AG08396 (cell line): Measurements from ENCODE around the gene SEMA4A.
A peak's percentile ranks its signal among the peaks of the same experiment; 100 is the strongest.
"Not testable (repeated sequence)": the region's sequence is repeated elsewhere in the genome, so short reads cannot be mapped to it uniquely, and the experiment has no call there.

Source experiments
- DNase-seq: peaks from one replicate; pipeline ENCODE4 v3.0.0; 2012; ENCODE audit warnings: low spot score, mixed read lengths

SEMA4A gene

DNA sequence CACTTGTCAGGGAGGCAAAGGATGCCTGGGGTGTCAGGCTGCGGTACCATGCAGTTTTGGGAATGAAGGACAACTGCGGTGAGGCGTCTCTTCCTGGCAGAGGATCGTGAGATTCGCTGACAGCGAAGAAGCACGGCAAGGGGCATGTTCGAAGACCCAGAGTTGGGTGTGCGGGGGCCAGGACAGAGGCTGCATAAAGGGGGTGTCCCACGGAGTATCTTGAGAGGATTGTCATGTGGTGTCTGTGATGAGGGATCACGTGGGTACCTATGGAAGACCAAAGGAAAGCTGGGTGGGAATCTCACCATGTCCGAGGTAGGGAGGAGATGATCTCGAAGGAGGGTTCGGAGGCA, 40.9 kb downstream of the SEMA4A start:
- no peak for DNase-seq

DNA sequence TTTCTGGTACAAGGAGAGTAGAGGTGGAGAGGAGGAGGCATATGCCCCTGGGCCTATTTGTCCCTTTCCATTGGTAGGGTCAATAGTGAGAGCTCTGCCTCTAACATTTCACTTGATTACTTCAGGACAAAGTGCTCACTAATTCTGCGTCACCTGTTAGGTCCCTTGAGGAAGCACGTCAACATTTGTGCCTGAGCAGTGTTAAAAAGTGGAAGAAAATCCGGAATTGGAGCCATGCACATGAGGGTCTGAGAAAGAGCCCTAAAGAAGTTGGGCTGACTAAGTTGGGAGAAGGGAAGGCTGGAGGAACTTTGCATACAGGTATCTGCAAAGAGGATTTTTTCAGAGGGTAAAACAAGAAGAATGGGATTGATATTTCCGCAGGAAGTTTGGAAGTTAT, 42.5 kb downstream of the SEMA4A start:
- DNase-seq: no peak

DNA sequence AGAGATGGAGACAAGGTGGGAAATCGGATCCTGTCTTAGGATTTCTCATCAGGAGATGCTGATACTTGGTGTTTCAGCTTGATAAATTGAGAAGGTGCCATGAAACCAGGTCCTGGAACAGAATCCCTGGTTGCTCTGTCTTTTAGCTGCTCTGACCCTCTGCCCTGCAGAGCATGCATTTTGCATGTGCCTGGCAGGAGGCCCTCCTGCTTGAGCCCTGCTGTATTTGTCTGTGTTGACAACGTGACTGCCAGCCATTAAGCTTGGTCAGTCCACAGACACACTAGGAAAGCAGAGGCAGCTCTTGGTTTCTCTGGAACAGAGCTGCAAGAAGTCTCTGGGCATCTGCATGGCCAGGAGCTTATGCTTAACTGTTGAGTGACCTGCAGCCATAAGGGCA, 43.1 kb downstream of the SEMA4A start:
- no peak for DNase-seq

DNA sequence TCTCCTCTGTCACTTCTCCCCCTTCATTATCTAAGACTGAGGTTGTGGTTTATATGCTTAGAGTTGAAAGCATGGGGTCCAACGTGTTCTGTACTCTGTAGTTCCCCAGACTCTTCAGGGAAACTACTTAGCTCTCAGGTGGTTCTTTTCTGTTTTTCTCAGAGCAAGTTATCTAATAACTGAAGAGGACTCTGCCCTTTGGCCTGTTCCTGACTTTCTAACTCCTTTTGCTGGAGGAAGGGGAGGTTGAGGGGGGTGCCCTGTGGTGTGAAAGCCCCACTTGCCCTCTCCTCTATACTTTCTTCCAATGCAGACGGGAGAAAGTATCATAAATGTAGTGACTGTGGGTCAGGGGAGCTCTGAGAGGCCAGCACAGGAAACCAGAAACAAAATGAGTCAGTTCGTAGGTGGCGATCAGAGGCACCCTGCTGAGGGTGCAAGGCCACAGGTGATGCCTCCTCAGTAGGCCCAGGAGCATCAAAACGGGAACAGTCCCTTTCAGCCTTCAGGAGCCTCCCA, 45.5 kb downstream of the SEMA4A start:
- DNase-seq: no peak

DNA sequence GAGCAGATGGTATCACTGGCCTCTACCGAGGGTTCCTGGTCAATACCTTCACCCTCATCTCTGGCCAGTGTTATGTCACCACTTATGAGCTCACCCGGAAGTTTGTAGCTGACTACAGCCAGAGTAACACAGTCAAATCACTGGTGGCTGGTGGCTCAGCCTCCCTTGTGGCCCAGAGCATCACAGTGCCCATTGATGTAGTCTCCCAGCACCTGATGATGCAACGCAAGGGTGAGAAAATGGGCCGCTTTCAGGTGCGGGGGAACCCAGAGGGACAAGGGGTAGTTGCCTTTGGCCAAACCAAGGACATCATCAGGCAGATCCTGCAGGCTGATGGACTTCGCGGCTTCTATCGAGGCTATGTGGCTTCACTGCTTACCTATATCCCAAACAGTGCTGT, 46.7 kb downstream of the SEMA4A start:
- DNase-seq: no peak

DNA sequence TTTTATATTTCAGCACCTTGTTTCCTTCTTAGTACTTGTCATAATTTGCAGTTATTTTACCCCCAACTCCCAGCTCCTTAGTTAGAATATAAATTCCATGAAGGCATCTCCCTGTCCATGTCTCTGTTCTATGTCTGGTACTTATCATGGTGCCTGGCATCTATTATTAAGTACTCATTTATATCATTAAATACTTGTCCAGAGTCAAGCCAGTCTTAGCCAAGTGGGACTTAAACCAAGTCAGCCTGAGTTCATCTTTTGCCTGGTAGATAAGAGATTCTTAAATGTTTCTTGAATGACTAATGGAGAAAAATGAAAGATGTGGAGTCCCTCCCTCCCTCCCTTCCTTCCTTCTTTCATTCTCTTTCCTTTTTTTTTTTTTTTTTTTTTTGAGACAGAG, 49.9 kb downstream of the SEMA4A start:
- peak; percentile 34 for DNase-seq

DNA sequence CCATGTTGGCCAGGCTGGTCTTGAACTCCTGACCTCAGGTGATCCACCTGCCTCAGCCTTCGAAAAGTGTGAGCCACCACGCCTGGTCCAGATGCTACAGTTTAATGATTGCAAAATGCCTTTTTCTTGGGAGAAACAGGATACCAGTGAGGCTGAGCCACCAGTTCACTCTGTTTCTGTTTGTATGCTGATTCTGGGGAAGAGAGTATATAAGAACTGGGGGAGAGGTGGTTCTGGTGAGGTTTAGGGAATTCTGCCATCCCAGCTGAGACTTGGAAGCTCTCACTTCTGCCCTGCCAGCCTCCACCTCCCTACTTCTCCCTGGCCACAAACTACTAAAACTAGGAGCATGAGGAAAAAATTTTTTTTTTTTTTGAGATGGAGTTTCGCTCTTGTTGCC, 51.3 kb downstream of the SEMA4A start:
- DNase-seq: no peak

DNA sequence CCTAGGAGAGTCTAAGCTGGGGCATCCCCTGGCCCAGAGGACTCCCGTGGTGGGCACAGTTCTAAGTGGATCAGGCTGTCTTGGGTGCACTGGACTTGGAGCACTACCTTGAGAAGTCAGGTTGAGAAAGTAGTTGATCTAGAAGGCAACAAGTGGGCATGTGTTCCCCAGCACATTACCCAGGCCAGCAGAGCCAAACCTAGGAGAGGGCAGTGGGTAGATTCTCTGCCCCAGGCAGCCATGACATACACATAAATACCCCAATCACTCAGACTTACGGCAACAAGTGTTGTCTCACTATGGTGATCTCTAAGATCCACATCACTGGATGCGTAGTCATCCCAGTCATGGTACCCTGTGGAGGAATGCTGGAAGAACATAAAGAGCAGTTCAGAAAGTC, 57.9 kb downstream of the SEMA4A start:
- no peak for DNase-seq

DNA sequence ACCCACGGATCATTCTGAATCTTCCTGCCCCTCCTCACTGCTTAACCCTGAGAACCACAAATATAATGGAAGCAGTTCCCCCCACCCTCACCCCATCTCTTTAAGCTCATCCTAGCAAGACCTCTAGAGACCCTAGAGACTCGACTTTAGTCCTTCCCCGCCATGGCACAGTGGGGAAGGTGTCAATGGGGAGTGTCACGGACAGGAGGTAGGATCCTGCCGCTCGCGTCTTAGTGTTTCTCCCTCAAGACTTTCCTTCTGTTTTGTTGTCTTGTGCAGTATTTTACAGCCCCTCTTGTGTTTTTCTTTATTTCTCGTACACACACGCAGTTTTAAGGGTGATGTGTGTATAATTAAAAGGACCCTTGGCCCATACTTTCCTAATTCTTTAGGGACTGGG, 58.7 kb downstream of the SEMA4A start:
- no peak for DNase-seq

DNA sequence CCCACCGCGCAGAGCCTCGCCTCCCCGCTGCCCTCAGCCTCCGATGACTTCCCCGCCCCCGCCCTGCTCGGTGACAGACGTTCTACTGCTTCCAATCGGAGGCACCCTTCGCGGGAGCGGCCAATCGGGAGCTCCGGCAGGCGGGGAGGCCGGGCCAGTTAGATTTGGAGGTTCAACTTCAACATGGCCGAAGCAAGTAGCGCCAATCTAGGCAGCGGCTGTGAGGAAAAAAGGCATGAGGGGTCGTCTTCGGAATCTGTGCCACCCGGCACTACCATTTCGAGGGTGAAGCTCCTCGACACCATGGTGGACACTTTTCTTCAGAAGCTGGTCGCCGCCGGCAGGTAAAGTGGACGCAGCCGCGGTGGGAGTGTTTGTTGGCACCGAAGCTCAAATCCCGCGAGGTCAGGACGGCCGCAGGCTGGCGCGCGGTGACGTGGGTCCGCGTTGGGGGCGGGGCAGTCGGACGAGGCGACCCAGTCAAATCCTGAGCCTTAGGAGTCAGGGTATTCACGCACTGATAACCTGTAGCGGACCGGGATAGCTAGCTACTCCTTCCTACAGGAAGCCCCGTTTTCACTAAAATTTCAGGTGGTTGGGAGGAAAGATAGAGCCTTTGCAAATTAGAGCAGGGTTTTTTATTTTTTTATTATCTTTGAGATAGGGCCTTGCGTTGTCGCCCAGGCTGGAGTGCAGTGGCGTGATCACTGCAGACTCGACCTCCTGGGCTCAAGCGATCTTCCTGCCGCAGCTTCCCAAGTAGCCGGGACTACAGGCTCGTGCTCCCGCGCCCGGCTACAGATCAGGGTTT, 59.7 kb downstream of the SEMA4A start, which contains the start of gene PMF1:
PMF1 (plus strand) TSS at position 175 of the 811 bp plus-strand sequence; CDS start at position 184, 9 bp downstream.
- peak; percentile 99 for DNase-seq

DNA sequence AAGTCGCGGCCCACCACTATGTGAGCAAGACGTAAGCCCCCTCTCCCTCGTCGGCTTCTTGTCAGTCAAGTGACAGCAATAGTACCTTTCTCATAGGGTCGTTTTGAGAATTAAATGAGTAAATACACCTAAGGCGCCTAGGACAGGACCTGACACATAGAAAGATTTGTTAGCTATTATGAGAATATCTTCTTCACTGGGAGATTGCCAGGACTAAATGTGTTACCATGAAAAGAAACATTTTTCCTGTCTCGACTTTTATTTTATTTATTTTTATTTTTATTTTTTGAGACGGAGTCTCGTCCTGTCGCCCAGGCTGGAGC, 60.2 kb downstream of the SEMA4A start:
- DNase-seq: peak; percentile 19

DNA sequence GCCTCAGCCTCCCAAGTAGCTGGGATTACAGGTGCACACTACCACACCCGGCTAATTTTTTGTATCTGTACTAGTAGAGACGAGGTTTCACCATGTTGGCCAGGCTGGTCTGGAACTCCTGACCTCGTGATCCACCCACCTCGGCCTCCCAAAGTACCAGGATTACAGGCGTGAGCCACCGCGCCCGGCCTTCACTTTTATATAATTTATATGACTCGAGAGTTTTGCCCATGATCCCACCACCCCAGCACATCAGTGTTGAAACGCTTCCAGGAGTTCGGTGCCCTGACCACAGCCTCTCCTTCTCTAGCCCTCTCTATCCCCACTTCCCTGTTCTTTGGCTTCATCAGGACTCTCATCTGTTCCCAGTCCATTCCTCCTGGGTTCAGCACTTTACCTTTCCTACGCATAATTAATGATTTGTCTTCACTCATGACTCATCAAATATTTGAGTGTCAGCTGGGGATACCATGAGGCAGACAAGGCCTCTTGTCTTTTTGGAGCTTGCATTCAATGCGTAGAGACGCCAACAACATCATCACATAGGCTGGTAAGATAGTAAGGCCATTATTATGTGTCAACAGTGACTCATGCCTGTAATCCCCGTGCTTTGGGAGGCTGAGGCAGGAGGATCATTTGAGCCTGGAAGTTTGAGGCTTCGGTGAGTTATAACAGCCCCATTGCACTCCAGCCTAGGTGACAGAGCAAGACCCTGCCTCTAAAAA, 60.8 kb downstream of the SEMA4A start:
- DNase-seq: peak; percentile 49

DNA sequence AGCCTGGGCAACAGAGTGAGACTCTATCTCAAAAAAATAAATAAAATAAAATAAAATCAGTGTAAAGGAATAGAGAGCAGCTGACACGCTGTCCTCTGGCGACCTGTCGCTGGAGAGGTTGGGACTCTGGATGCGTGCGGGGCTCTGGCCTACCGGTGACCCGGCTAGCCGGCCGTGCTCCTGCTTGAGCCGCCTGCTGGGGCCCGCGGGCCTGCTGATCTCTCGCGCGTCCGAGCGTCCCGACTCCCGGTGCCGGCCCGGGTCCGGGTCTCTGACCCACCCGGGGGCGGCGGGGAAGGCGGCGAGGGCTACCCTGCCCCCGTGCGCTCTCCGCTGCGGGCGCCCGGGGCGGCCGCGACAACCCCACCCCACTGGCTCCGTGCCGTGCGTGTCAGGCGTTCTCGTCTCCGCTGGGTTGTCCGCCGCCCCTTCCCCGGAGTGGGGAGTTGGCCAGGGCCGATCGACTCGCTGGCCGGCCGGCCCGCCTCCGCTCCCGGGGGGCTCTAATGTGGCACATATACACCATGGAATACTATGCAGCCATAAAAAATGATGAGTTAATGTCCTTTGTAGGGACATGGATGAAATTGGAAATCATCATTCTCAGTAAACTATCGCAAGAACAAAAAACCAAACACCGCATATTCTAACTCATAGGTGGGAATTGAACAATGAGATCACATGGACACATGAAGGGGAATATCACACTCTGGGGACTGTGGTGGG, 63.1 kb downstream of the SEMA4A start:
- not testable (repeated sequence) for DNase-seq

DNA sequence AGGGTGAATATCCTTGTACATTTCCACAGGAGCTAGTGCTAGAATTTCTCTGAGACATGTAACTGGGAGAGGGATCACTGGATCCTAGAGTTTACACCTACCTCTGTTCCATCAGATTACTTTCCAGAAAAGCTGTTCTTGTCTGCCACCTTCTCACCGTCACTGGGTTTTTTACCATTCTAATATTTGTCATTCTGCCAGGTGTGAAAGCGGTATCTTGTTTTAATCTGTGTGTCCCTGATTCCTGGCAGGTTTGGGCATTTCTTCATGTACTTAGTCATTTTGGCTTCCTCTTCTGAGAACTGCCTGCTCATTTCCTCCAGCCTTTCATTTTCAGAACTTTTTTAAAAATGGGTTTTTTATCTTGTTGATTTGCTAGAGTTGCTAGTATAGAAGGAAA, 64.5 kb downstream of the SEMA4A start:
- DNase-seq: peak; percentile 29

DNA sequence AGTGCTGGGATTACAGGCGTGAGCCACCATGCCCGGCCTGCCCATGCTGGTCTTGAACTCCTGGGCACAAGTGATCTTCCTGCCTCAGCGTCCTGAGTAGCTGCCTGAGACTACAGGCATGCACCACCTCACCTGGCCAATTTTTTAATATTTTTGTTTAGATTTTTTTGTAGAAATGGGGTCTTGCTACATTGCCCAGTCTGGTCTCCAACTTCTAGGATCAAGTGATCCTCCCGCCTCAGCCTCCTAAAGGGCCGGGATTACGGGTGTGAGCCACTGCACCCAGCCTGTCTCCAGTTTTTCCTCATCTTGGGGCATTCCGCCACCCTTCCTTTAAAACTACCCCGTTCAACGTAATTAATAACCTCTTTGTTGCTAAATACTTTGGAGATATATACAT, 66.8 kb downstream of the SEMA4A start:
- no peak for DNase-seq

DNA sequence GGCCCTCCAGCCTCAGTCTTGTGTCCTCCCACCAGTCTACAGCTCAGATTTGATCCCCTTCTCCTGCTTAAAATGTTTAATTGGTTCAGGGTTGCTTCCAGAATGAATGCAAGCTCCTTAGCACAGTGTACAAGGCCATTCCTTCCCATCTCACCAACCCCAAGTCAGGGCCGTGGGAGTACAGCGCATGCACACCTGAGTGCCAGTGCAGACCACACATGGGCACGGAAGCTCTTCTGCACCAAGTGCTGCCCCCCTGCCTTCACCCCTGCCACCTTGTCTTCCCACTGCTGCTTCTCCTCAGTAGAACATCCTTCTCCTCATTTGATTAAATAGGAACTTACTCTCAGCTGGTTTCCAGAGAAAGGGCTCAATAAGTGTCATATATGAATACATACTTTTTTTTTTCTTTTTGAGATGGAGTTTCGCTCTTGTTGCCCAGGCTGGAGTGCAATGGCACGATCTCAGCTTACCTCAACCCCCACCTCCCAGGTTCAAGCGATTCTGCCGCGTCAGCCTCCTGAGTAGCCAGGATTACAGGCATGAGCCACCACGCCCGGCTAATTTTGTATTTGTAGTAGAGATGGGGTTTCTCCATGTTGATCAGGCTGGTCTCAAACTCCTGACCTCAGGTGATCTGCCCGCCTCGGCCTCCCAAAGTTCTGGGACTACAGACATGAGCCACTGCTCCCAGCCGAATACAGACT, 68.8 kb downstream of the SEMA4A start:
- no peak for DNase-seq

DNA sequence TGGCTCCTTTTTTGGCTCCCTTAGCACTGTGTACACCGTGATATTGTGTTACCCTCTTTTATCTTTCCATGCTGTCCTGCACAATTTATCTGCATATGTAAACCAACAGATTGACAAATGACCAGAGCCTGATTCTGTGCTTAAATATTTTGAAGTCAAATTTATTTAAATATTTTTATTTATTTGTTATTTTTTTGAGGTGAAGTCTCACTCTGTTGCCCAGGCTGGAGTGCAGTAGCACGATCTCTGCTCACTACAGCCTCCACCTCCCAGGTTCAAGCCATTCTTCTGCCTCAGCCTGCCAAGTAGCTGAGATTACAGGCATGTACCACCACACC, 72.3 kb downstream of the SEMA4A start:
- DNase-seq: no peak

DNA sequence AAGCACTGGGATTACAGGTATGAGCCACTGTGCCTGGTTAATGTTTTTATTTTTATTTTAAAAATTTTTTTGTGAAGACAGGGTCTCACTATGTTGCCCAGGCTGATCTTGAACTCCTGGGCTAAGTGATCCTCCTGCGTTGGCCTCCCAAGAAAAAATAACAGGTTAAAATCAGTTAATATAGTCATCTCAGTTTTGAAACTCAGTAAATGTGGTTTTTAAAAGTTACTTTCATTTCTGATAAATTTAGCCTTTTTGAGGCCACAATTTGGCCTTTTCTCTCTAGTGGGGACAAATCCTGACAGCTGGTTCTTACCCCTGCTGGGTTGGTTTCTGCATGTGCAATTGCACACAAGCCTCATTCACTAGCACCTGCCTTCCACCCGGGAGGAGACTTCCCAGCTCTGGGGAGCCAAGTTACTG, 72.7 kb downstream of the SEMA4A start:
- DNase-seq: no peak

DNA sequence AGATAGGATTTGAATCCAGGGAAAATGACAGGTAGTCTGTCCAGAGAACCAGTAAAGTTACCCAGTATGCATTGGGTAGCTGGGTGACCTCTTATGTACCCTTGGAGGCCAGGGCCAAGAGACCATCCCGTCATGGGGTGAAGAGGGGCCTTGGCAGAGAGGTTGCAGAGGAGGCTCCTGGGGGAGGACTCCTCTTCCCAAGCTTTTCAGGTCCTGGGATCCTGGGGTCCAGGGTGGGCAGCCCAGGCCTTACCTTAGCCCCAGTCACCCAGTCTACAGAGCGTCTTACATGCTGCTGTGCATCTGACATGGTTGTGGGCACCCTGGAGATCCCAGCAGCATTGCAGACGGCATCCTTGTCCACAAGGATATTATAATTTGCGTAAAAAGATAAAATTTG, 73.4 kb downstream of the SEMA4A start:
- no peak for DNase-seq
